GM10266 (cell line): ENCODE measurements around the gene KASH5.

Experiments
- DNase-seq: peaks from one replicate; pipeline ENCODE4 v3.0.0; 2012; ENCODE audit errors: extremely low spot score
- CTCF ChIP-seq: IDR thresholded peaks from 2 replicates; pipeline ENCODE4 v1.5.1; 2012; ENCODE audit warnings: mild to moderate bottlenecking, low read depth; ENCODE audit not compliant: control insufficient read depth, insufficient read depth; ENCODE audit errors: missing control alignments

KASH5 gene

DNA sequence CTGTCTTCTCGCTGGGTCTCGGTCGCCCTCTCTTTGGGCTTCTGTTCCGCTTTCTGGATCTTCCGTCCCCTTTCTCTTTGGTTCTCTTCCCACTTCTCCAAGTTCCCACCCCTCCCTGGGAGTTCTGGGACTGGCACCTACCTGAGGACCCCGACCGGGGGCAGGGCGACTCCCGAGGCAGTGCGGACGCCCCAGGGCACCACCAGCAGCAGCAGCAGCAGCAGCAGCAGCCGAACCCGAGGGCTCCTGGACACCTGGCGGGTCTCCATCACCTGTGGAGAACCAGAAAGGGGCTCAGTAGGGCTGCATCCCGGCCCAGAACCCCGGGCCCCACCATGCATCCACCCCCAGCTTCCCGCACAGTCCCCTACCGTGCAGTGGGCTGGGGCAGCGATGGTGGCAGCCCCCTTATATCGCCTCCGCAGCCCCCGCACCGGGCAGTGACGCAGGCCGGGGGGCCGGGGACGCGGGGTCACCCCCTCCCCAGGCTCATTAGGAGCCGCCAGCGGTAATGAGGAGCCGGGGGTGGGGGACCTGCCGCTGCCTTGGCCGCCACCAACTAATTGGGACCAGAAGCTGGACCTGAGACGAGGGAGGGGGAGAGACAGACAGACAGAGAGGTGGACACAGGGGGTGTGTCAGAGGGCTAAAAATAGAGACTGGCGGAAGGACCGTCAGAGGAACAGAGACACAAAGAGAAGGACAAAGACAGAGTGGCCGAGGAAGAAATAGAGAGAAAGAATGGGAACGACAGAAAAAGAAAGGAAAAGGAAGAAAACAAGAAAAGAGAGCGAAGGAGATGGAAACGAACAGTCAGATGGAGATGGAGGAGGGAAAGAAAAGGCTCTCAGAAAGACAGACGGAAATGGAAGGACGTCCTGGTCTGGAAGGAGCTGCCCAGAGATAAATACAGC lies 35.3 kb downstream of the KASH5 start, which contains the start of gene PTH2:
Gene PTH2 (minus strand): TSS at position 371 of the 914 bp plus-strand sequence. CDS start 102 bp downstream, at position 269.
- no peak for TF ChIP-seq CTCF
- no peak for DNase-seq

- no peak for DNase-seq
- no peak for TF ChIP-seq CTCF
These were observed 35.9 kb downstream of the KASH5 start for GRCh38 chr19:49423985-49424303.

DNA sequence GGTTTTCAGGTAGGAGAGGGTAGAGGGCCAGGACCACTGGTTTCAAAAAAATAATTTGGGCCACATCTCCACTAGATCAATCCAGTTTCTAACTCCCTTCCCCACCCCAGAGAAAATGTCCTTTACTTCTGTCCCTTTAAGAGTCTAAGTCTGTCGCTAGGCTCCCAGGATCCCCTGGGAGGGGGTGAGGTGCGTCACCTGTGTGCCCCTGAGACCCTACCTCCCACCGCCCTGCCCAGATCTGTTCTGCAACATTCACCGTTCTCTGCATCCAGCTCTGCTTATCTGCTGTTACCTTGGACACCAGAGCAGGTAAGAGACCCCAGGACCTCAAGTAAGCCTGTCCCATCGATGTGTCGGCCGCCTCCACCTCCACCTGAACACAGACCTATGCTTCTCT lies 37.1 kb downstream of the KASH5 start, which contains the start of gene GFY:
Gene GFY (plus strand): TSS at position 211 of the 400 bp plus-strand sequence. CDS start 1,043 bp downstream, outside the sequence.
- TF ChIP-seq CTCF = no peak

GRCh38 chr19:49425922-49426592 lies 38.0 kb downstream of the KASH5 start:
- TF ChIP-seq CTCF = no peak
- DNase-seq = no peak

More for the DNA sequence above, 37.1 kb downstream of the KASH5 start, which contains the start of gene GFY:
- DNase-seq = no peak

- no peak for TF ChIP-seq CTCF
- no peak for DNase-seq
These were observed 39.3 kb downstream of the KASH5 start for GRCh38 chr19:49427339-49427738.

DNA sequence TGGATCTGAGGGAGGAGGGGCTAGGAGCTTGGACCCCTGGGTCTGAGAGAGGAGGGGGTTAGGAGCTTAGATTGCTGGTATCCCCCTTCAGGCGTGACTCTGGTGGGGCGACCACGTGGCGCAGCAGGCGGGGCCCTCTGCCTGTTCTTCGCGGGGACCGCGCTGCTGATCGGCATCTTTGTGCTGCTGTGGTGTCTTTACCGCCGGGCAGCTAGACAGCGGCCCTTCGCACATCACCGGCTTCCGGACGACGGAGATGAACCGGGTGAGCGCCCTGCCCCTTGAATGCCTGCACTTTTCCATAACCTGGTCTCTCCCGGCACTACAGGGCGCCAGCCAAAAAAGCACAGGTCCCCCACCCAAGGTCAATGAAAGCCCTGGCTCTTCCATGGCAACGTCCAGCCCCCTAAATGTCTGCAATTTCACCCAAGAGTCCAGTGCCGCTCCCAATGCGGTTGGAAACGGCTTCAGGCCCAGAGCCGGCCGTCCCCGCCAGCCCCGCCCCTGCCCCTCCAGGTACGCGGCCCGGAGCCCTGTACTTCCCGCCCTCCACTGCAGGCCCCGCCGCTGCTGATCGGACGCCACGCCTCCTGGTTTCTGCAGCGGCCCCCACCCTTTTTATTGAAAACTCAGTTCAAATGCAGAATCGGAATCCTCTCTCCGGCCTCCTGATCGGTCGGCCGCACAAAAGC lies 40.0 kb downstream of the KASH5 start:
- TF ChIP-seq CTCF = no peak
- no peak for DNase-seq
